ENCODE data around the gene NMT1.

The NMT1 gene

DNA sequence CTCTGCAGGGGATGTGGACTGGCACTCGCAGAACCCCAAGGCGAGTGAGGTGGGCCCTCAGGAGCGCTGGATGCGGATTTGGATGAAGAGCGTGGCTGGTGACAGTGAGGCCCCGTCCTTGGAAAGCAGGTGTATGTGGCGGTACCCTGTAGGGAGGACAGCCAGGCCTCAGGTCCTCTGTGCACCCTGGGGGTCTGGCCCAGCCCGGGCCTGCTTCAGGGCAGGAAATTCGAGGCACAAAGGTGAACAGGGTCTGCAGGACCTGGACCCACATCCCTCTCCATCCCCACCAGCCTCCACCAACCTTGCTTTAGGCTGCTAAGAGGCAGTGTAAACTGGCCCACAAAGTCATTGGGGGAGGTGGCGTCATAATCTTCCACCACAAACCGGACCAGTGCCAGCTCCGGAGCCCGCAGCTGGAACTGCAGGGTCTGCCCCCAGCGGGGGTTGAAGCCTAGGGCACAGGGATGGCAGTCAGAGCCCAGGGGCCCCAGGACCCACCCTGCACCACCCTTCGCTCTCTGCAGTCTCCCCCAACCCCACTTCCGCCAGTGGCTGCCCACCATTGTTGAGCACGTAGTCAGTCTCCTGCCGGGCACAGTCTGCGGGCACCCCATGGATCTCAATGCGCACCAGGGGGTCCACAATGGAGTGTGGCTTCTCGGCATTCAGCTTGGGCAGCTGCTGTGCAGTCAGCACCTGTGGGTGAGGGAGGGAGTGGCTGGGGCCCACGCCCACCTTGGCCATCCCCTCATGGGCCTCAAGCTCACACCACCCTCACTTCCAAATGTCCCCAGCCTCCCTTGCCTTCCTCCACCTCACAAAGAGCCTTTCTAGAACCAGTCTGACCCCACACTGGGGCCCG lies 51.7 kb downstream of the NMT1 start:
- TF ChIP-seq SIN3A (IDR thresholded peaks at IDR 0.05; ENCODE audit: borderline replicate concordance, insufficient read depth, low read length) = no peak
- TF ChIP-seq, protein P1, sequence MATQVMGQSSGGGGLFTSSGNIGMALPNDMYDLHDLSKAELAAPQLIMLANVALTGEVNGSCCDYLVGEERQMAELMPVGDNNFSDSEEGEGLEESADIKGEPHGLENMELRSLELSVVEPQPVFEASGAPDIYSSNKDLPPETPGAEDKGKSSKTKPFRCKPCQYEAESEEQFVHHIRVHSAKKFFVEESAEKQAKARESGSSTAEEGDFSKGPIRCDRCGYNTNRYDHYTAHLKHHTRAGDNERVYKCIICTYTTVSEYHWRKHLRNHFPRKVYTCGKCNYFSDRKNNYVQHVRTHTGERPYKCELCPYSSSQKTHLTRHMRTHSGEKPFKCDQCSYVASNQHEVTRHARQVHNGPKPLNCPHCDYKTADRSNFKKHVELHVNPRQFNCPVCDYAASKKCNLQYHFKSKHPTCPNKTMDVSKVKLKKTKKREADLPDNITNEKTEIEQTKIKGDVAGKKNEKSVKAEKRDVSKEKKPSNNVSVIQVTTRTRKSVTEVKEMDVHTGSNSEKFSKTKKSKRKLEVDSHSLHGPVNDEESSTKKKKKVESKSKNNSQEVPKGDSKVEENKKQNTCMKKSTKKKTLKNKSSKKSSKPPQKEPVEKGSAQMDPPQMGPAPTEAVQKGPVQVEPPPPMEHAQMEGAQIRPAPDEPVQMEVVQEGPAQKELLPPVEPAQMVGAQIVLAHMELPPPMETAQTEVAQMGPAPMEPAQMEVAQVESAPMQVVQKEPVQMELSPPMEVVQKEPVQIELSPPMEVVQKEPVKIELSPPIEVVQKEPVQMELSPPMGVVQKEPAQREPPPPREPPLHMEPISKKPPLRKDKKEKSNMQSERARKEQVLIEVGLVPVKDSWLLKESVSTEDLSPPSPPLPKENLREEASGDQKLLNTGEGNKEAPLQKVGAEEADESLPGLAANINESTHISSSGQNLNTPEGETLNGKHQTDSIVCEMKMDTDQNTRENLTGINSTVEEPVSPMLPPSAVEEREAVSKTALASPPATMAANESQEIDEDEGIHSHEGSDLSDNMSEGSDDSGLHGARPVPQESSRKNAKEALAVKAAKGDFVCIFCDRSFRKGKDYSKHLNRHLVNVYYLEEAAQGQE (IDR thresholded peaks at IDR 0.05; ENCODE audit: insufficient read depth in 1 of 2, low read depth in 2 of 2, low read length in 2 of 2) = no peak
- TF ChIP-seq POLR2AphosphoS5 (IDR thresholded peaks at IDR 0.05; ENCODE audit: low read depth, low read length) = no peak
- TF ChIP-seq TAF1 (IDR thresholded peaks at IDR 0.05; ENCODE audit: borderline replicate concordance, insufficient read depth, low read length) = no peak
- no peak for TF ChIP-seq FOXP2 (optimal IDR thresholded peaks at IDR 0.05; ENCODE audit: borderline replicate concordance, extremely low read depth, extremely low read length, insufficient read depth)

DNA sequence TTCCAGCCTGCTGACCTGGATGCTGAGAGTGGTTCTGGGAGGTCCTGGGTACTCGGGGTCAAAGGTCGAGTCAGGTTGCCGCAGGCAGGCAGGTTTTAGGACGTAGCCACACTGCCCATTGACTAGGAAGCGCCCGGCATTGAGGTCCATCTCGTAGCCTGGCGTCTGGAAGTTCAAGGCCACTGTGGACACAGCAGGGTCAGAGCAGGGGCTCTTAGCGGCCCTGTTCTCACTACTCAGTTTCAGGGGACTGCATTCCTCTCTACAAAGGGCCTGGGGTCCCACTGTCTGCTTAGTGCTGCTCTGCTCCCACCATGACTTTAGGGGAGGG lies 52.3 kb downstream of the NMT1 start:
- no peak for TF ChIP-seq POLR2AphosphoS5 (IDR thresholded peaks at IDR 0.05; ENCODE audit: low read depth, low read length)
- TF ChIP-seq, protein P1 (IDR thresholded peaks at IDR 0.05; ENCODE audit: insufficient read depth in 1 of 2, low read depth in 2 of 2, low read length in 2 of 2) = no peak
- no peak for TF ChIP-seq TAF1 (IDR thresholded peaks at IDR 0.05; ENCODE audit: borderline replicate concordance, insufficient read depth, low read length)
- no peak for TF ChIP-seq SIN3A (IDR thresholded peaks at IDR 0.05; ENCODE audit: borderline replicate concordance, insufficient read depth, low read length)
- TF ChIP-seq FOXP2 (optimal IDR thresholded peaks at IDR 0.05; ENCODE audit: borderline replicate concordance, extremely low read depth, extremely low read length, insufficient read depth) = no peak

DNA sequence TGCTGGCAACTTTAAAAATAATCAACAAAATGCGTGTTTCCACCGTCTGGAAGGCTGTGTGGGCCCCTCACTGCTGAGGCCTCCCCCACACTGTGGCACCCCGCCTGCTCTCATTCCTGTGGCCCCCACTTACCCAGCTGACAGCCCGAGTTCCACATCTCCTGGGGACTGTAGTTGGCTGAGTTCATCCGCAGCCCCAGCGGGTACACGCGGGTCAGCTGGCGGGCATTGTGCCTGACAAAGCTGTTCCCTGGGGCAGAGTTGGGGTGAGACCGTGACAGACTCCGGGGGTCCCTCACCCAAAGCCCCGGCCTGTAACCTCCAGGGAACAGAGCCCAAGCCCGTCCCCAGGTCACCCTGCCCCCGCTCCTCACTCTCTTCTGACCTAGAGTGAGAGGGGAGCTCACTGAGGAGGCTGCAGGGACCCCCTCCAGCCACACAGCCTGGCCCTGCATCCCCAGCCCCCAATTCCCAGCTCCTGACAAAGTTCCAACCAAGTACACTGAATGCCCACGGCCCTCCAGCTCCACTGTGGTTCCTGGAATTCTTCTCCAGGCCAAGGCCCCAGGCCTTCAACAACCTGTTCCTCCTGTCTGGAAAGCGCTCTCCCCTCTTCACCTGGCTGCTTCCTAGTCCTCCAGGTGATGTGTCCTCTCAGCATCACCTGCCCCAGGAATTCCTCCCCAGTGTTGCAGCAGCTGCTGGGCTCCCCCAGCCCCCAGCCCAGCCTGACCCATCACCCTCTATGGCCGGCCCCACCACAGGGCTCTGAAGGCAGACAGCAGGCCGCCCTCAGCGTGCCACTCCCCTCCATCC lies 53.2 kb downstream of the NMT1 start:
- TF ChIP-seq POLR2AphosphoS5 (IDR thresholded peaks at IDR 0.05; ENCODE audit: low read depth, low read length) (no peak), FOXP2 (optimal IDR thresholded peaks at IDR 0.05; ENCODE audit: borderline replicate concordance, extremely low read depth, extremely low read length, insufficient read depth) (no peak), SIN3A (IDR thresholded peaks at IDR 0.05; ENCODE audit: borderline replicate concordance, insufficient read depth, low read length) (no peak), TAF1 (IDR thresholded peaks at IDR 0.05; ENCODE audit: borderline replicate concordance, insufficient read depth, low read length) (no peak)
- TF ChIP-seq, protein P1 (IDR thresholded peaks at IDR 0.05; ENCODE audit: insufficient read depth in 1 of 2, low read depth in 2 of 2, low read length in 2 of 2) = no peak

DNA sequence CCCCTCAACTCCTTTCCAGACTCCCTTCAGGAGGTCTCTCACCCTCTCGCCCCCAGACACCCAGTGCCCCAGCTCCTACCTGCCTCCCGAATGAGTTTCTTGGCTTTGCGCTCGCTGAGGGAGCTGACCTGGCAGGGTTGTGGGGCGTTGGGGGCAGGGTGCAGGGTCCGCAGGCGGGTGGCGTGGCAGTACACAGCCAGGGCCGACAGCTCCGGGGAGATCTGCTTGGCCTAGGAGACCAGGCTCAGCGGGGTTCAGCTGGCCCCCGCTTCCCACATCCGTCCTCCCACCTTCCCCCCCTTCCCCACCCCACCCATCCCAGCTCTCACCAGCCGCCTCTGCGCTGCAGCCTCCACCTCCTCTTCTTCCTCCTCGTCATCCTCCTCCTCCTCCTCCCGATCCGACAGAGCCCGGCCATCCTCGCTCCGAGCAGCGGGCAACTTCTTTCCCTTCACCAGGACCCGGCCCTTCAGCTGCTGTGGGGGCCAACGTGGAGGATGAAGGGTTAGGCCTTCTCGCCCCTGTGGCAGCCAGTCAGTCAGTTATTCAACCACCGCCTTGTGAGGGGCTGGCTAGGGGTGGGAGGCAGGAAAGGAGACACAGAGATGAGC lies 54.0 kb downstream of the NMT1 start:
- TF ChIP-seq SIN3A (IDR thresholded peaks at IDR 0.05; ENCODE audit: borderline replicate concordance, insufficient read depth, low read length) = no peak

DNA sequence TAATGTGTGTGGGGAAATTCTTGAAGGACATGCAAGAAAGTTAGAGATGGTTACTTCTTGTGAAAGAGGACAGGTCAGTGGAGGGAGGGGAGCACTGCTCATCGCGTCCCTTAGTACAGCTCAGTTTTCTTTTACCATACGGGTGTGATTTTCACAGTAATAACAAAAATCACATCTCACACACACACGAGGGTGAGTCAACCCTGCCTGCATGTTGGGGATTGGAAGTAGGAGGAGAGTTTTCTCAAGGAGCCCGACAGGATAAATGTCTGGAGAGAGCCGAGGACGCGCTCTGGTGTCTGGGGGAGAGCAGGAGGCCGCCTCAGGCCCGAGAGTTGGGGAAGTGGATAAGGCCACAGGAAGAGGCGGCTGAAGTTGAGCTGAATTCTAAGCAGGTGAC lies 54.8 kb downstream of the NMT1 start:
- TF ChIP-seq, protein P1 (IDR thresholded peaks at IDR 0.05; ENCODE audit: insufficient read depth in 1 of 2, low read depth in 2 of 2, low read length in 2 of 2) = no peak
- TF ChIP-seq TAF1 (IDR thresholded peaks at IDR 0.05; ENCODE audit: borderline replicate concordance, insufficient read depth, low read length) (no peak), POLR2AphosphoS5 (IDR thresholded peaks at IDR 0.05; ENCODE audit: low read depth, low read length) (no peak), FOXP2 (optimal IDR thresholded peaks at IDR 0.05; ENCODE audit: borderline replicate concordance, extremely low read depth, extremely low read length, insufficient read depth) (no peak), SIN3A (IDR thresholded peaks at IDR 0.05; ENCODE audit: borderline replicate concordance, insufficient read depth, low read length) (no peak)
